ENCODE data around the gene LETMD1. TPM values are rescaled to one million over a fixed set of nuclear protein-coding genes. Genes with fewer than 3 reads are reported as not detected.

LETMD1 gene
- total and polyA plus RNA-seq, 9 of the 15 experiments (the other 6 are each of a cell fraction or from before 2014, with no cell fraction given) = 58.7 to 163 (median 75.4) TPM

- TF ChIP-seq, protein P1, sequence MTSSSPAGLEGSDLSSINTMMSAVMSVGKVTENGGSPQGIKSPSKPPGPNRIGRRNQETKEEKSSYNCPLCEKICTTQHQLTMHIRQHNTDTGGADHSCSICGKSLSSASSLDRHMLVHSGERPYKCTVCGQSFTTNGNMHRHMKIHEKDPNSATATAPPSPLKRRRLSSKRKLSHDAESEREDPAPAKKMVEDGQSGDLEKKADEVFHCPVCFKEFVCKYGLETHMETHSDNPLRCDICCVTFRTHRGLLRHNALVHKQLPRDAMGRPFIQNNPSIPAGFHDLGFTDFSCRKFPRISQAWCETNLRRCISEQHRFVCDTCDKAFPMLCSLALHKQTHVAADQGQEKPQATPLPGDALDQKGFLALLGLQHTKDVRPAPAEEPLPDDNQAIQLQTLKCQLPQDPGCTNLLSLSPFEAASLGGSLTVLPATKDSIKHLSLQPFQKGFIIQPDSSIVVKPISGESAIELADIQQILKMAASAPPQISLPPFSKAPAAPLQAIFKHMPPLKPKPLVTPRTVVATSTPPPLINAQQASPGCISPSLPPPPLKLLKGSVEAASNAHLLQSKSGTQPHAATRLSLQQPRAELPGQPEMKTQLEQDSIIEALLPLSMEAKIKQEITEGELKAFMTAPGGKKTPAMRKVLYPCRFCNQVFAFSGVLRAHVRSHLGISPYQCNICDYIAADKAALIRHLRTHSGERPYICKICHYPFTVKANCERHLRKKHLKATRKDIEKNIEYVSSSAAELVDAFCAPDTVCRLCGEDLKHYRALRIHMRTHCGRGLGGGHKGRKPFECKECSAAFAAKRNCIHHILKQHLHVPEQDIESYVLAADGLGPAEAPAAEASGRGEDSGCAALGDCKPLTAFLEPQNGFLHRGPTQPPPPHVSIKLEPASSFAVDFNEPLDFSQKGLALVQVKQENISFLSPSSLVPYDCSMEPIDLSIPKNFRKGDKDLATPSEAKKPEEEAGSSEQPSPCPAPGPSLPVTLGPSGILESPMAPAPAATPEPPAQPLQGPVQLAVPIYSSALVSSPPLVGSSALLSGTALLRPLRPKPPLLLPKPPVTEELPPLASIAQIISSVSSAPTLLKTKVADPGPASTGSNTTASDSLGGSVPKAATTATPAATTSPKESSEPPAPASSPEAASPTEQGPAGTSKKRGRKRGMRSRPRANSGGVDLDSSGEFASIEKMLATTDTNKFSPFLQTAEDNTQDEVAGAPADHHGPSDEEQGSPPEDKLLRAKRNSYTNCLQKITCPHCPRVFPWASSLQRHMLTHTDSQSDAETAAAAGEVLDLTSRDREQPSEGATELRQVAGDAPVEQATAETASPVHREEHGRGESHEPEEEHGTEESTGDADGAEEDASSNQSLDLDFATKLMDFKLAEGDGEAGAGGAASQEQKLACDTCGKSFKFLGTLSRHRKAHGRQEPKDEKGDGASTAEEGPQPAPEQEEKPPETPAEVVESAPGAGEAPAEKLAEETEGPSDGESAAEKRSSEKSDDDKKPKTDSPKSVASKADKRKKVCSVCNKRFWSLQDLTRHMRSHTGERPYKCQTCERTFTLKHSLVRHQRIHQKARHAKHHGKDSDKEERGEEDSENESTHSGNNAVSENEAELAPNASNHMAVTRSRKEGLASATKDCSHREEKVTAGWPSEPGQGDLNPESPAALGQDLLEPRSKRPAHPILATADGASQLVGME (CRISPR knock-in tag; IDR thresholded peaks at IDR 0.05) = no peak
- TF ChIP-seq, protein P2, sequence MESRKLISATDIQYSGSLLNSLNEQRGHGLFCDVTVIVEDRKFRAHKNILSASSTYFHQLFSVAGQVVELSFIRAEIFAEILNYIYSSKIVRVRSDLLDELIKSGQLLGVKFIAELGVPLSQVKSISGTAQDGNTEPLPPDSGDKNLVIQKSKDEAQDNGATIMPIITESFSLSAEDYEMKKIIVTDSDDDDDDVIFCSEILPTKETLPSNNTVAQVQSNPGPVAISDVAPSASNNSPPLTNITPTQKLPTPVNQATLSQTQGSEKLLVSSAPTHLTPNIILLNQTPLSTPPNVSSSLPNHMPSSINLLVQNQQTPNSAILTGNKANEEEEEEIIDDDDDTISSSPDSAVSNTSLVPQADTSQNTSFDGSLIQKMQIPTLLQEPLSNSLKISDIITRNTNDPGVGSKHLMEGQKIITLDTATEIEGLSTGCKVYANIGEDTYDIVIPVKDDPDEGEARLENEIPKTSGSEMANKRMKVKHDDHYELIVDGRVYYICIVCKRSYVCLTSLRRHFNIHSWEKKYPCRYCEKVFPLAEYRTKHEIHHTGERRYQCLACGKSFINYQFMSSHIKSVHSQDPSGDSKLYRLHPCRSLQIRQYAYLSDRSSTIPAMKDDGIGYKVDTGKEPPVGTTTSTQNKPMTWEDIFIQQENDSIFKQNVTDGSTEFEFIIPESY (CRISPR knock-in tag; IDR thresholded peaks at IDR 0.05) = peak; percentile 7; the same call in 1 of the 2 replicates
- peak; percentile 93 for TF ChIP-seq CEBPB (tag; IDR thresholded peaks at IDR 0.05)
- no peak for TF ChIP-seq ZNF75A (CRISPR knock-in tag; IDR thresholded peaks at IDR 0.05)
- no peak for TF ChIP-seq ZNF77 (CRISPR knock-in tag; IDR thresholded peaks at IDR 0.05)
- TF ChIP-seq TRIM24 (IDR thresholded peaks at IDR 0.05) = peak; percentile 61 to 69; a peak in 2 of 4 replicates
- no peak for TF ChIP-seq ZZZ3 (IDR thresholded peaks at IDR 0.05)
- no peak for TF ChIP-seq PHF20 (IDR thresholded peaks at IDR 0.05; ENCODE audit: partially characterized antibody)
- TF ChIP-seq TCF7L2 (IDR thresholded peaks at IDR 0.05; ENCODE audit: low read depth, low read length) = no peak
- TF ChIP-seq ATF7 (IDR thresholded peaks at IDR 0.05) = peak; percentile 72
- TF ChIP-seq DDX20 (tag; IDR thresholded peaks at IDR 0.05; ENCODE audit: low read depth) = no peak
- TF ChIP-seq TAF7 (tag; IDR thresholded peaks at IDR 0.05) = no peak
- TF ChIP-seq ZNF586 (CRISPR knock-in tag; conservative IDR thresholded peaks at IDR 0.05) = no peak
- no peak for TF ChIP-seq MECOM (CRISPR knock-in tag; IDR thresholded peaks at IDR 0.05)
- no peak for TF ChIP-seq ZNF778 (CRISPR knock-in tag; IDR thresholded peaks at IDR 0.05)
- no peak for TF ChIP-seq CBX1 (IDR thresholded peaks at IDR 0.05; ENCODE audit: low read depth)
- TF ChIP-seq SMAD3 (CRISPR knock-in tag; conservative IDR thresholded peaks at IDR 0.05) = no peak
- TF ChIP-seq ZSCAN32 (CRISPR knock-in tag; IDR thresholded peaks at IDR 0.05) = no peak
- TF ChIP-seq ZEB2 (IDR thresholded peaks at IDR 0.05) = peak; percentile 95
- TF ChIP-seq, protein P3, sequence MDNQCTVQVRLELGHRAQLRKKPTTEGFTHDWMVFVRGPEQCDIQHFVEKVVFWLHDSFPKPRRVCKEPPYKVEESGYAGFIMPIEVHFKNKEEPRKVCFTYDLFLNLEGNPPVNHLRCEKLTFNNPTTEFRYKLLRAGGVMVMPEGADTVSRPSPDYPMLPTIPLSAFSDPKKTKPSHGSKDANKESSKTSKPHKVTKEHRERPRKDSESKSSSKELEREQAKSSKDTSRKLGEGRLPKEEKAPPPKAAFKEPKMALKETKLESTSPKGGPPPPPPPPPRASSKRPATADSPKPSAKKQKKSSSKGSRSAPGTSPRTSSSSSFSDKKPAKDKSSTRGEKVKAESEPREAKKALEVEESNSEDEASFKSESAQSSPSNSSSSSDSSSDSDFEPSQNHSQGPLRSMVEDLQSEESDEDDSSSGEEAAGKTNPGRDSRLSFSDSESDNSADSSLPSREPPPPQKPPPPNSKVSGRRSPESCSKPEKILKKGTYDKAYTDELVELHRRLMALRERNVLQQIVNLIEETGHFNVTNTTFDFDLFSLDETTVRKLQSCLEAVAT (IDR thresholded peaks at IDR 0.05) = no peak
- TF ChIP-seq PKNOX1 (IDR thresholded peaks at IDR 0.05) = no peak
Measured at GRCh38 chr12:51070004-51070403, 21.9 kb downstream of the LETMD1 start (continued).

All from K562 (cell line).